SK-N-SH (cell line): ENCODE data around the gene ABCC12.

Experiments used
- CTCF ChIP-seq: fragments of 200-600 bp; sonication (generic); IDR thresholded peaks from 2 replicates; pipeline ENCODE4 v1.6.1; 2017; ENCODE audit warnings: antibody characterized with exemption, mild to moderate bottlenecking, moderate library complexity
- GATA2 ChIP-seq: sonication (generic); formaldehyde crosslinking; IDR thresholded peaks from 2 replicates; pipeline ENCODE4 v1.5.0; 2020; ENCODE audit warnings: mild to moderate bottlenecking, missing genetic modification reagents
- MXI1 ChIP-seq: IDR thresholded peaks from 2 replicates; pipeline ENCODE4 v1.6.1; 2012; ENCODE audit warnings: mild to moderate bottlenecking, low read depth, low read length, improper control_type of control experiment
- NFIC ChIP-seq: IDR thresholded peaks from 2 replicates; pipeline ENCODE4 v1.4.0; 2012; ENCODE audit warnings: borderline replicate concordance
- RFX5 ChIP-seq: IDR thresholded peaks from 2 replicates; pipeline ENCODE4 v1.6.1; 2012; ENCODE audit warnings: mild to moderate bottlenecking, improper control_type of control experiment, low read length

- TF ChIP-seq GATA2 (no peak), CTCF (no peak), NFIC (no peak), RFX5 (no peak), MXI1 (no peak)
Observed at GRCh38 chr16:48146710-48147109, 9.1 kb downstream of the ABCC12 start.
